ENCODE measurements around the gene RHOU. TPM values are rescaled to one million over a fixed set of nuclear protein-coding genes. Genes with fewer than 3 reads are reported as not detected.

The RHOU gene
- 4.5 to 7.1 TPM (median 6.4 TPM) in 5 replicates for total RNA-seq (2022; extraction: Qiagen RNA extraction; ENCODE audit: low read depth)

GRCh38 chr1:228734881-228735801, at the start of gene RHOU:
TSS of gene RHOU (plus strand) at chr1:228735479. CDS start at chr1:228735743, 264 bp downstream.

Other genes starting within 250 kb of the RHOU start
- gene RNF187, start 248.1 kb upstream of the RHOU start, total RNA-seq (2022; extraction: Qiagen RNA extraction; ENCODE audit: low read depth): 58.0 to 81.7 TPM (median 80.0 TPM) in 5 replicates